Upper lobe of left lung (tissue), 6 donors: Measurements from ENCODE around the gene DNAH10. TPM values are rescaled to one million over a fixed set of nuclear protein-coding genes. Genes with fewer than 3 reads are reported as not detected.

Experiments used
- ATAC-seq, 2 donors: fragments of 200-7000 bp; cut with Tn5 transposase; one replicate each; pipeline ENCODE4 v1.9.1; 2022; ENCODE audit warnings: mild to moderate bottlenecking in 2 of 2, moderate library complexity in 2 of 2; ENCODE audit not compliant: low FRiP score in 2 of 2
- DNase-seq, 2 donors: peaks; one replicate each; pipeline ENCODE4 v3.0.0-alpha.2; 2019 to 2020
- H3K27ac ChIP-seq, 4 donors: fragments of 200-600 bp; sonication (generic); one replicate each; pipeline ENCODE4 v1.5.1; 2016 to 2019
- H3K27me3 ChIP-seq, 4 donors: fragments of 200-600 bp; sonication (generic); one replicate each; pipeline ENCODE4 v1.5.1; 2017 to 2019
- H3K36me3 ChIP-seq, 4 donors: fragments of 200-600 bp; sonication (generic); one replicate each; pipeline ENCODE4 v1.5.1; 2016 to 2019
- H3K4me1 ChIP-seq, 4 donors: fragments of 200-600 bp; sonication (generic); one replicate each; pipeline ENCODE4 v1.5.1; 2018 to 2019
- H3K4me3 ChIP-seq, 4 donors: fragments of 200-600 bp; sonication (generic); one replicate each; pipeline ENCODE4 v1.5.1; 2017 to 2019; ENCODE audit warnings: mild to moderate bottlenecking in 2 of 4, moderate library complexity in 1 of 4
- H3K9me3 ChIP-seq, 4 donors: fragments of 200-600 bp; sonication (generic); one replicate each; pipeline ENCODE4 v1.5.1; 2018 to 2019
- EP300 ChIP-seq, 4 donors: sonication (generic); formaldehyde crosslinking; IDR thresholded peaks; one replicate each; pipeline ENCODE4 v1.5.1; 2017; ENCODE audit warnings: antibody characterized with exemption in 4 of 4, control low read depth in 2 of 4
- POLR2A ChIP-seq, 4 donors: fragments of 450-650 bp; IDR thresholded peaks; one replicate each; pipeline ENCODE4 v1.5.1; 2016 to 2017; ENCODE audit warnings: antibody characterized with exemption in 4 of 4, mild to moderate bottlenecking in 2 of 4
- POLR2AphosphoS5 ChIP-seq, 2 donors: sonication (generic); formaldehyde crosslinking; IDR thresholded peaks; one replicate each; pipeline ENCODE4 v1.5.1; 2017; ENCODE audit warnings: antibody characterized with exemption in 2 of 2
- WGBS, 2 donors: methylation state at CpG; one replicate each; pipeline ENCODE4 v1.1.5; 2017 to 2018; 5-methylcytosine and 5-hydroxymethylcytosine counted together
- total RNA-seq, 6 donors: library from RNA; depleted of rRNA in 4 of 6; stranded (reverse); fragments of >200 nt in 4 of 6; gene quantifications; one replicate each; pipeline versions ENCODE4 v1.1.0 to v1.2.1, GENCODE V29; 2016 to 2021
- TF ChIP-seq, protein P1 (sequence below), 6 experiments: fragments of 450-650 bp in 4 of 6; fragments of 200-600 bp in 2 of 6; sonication (generic) in 2 of 6; IDR thresholded peaks; one replicate each; pipeline ENCODE4 v1.5.1; 2016 to 2019; ENCODE audit warnings: antibody characterized with exemption in 6 of 6
- donor health status: DM: no; HTN: no; CAD: no; lungs with moderate emphysema.
- donor health status: DM: no; HTN: yes; CAD: no; lungs with severe emphysema.

DNAH10 gene
- total RNA-seq, 6 donors from 2014 or later = 0.31 to 46.0 (median 8.3) TPM

DNA sequence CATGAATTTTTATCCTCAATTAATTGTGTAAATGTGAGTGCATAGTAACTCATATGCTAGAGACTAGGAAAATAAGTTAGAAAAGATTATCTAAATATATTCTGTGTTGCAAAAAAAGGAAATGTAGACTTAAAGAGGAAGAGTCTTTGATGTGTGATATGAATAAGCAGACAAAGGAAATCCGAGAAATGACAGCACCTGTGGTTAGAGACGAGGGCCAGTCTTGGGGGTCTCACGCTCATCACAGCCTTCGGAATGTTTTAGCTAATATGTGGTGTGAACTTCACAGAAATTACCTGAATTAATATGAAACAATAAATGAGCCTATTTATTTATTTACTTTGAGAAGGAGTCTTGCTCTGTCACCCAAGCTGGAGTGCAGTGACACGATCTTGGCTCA lies 38.3 kb upstream of the DNAH10 start:
- no peaks in the 10 kb centered on the region for H3K9me3 ChIP-seq
- H3K27ac ChIP-seq = no peak overlapping the region
- 69 to 70% methylated on average over 5 of the region's 5 CpGs for WGBS, 2 donors
- TF ChIP-seq EP300 (IDR thresholded peaks at IDR 0.05) (no peak), POLR2A (IDR thresholded peaks at IDR 0.05) (no peak), POLR2AphosphoS5 (IDR thresholded peaks at IDR 0.05) (no peak)
- TF ChIP-seq, protein P1, sequence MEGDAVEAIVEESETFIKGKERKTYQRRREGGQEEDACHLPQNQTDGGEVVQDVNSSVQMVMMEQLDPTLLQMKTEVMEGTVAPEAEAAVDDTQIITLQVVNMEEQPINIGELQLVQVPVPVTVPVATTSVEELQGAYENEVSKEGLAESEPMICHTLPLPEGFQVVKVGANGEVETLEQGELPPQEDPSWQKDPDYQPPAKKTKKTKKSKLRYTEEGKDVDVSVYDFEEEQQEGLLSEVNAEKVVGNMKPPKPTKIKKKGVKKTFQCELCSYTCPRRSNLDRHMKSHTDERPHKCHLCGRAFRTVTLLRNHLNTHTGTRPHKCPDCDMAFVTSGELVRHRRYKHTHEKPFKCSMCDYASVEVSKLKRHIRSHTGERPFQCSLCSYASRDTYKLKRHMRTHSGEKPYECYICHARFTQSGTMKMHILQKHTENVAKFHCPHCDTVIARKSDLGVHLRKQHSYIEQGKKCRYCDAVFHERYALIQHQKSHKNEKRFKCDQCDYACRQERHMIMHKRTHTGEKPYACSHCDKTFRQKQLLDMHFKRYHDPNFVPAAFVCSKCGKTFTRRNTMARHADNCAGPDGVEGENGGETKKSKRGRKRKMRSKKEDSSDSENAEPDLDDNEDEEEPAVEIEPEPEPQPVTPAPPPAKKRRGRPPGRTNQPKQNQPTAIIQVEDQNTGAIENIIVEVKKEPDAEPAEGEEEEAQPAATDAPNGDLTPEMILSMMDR (IDR thresholded peaks at IDR 0.05) = no peak
- ATAC-seq (no peak), DNase-seq (no peak)
- no peak overlapping the region for H3K4me3 ChIP-seq
- no peaks in the 10 kb centered on the region for H3K27me3 ChIP-seq
- peaks cover 0 to 6% (median 0%) of the 10 kb centered on the region in 4 donors for H3K4me1 ChIP-seq
- peaks cover 3 to 76% (median 42%) of the 10 kb centered on the region in 4 donors for H3K36me3 ChIP-seq

DNA sequence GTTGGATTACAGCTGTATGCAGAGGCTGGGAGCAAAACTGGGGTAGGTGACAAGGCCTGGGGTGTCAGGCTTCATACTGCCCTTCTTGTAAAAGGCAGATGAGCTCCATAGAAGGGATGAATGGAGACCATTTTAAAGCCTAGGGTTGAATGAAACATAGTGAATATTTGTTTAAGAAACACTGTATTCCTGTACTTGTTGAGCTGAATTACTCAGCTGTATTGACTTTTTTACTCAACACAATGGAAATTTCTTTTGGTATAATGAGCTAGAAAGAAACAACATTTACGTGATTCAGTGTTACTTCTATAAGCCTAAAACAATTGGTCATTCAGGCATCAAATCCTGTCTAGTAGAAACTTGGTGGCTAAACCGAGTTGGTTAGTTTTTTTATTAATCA lies 35.9 kb upstream of the DNAH10 start:
- Histone ChIP-seq H3K36me3 (peaks cover 3 to 83% (median 44%) of the 10 kb centered on the region in 4 donors), H3K9me3 (no peaks in the 10 kb centered on the region), H3K27ac (no peak overlapping the region), H3K4me3 (no peak overlapping the region), H3K4me1 (no peaks in the 10 kb centered on the region), H3K27me3 (no peaks in the 10 kb centered on the region)
- DNase-seq (no peak), ATAC-seq (no peak)
- TF ChIP-seq POLR2AphosphoS5 (IDR thresholded peaks at IDR 0.05) (no peak), POLR2A (IDR thresholded peaks at IDR 0.05) (no peak), EP300 (IDR thresholded peaks at IDR 0.05) (no peak)
- TF ChIP-seq, protein P1 (IDR thresholded peaks at IDR 0.05) = no peak
- WGBS, 2 donors = 79 to 84% methylated on average over 2 of the region's 2 CpGs

DNA sequence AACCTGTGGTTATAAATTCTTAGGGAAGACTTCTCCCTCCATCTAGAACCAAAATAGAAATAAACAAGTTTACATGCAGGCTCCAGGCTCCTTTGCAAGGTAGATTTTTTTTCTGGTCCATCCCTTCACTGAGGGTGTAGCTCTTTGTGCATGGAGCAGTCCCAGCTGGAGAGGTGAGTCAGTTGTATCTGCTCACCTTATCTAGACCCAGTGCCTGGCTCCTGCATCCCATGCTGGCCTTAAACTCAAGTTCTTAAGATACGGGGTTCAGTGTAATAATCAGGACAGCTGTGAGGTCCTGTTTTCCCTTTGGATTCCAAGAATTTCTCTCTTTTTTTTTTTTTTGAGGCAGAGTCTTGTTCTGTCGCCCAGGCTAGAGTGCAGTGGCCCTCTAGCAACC lies 35.1 kb upstream of the DNAH10 start:
- ATAC-seq (no peak), DNase-seq (no peak)
- Histone ChIP-seq H3K36me3 (peaks cover 3 to 90% (median 46%) of the 10 kb centered on the region in 4 donors), H3K9me3 (no peaks in the 10 kb centered on the region), H3K4me3 (no peak overlapping the region), H3K27ac (no peak overlapping the region), H3K27me3 (no peaks in the 10 kb centered on the region), H3K4me1 (no peaks in the 10 kb centered on the region)
- 91 to 92% methylated on average over 2 of the region's 2 CpGs for WGBS, 2 donors
- TF ChIP-seq EP300 (IDR thresholded peaks at IDR 0.05) (no peak), POLR2AphosphoS5 (IDR thresholded peaks at IDR 0.05) (no peak), POLR2A (IDR thresholded peaks at IDR 0.05) (no peak)
- TF ChIP-seq, protein P1 (IDR thresholded peaks at IDR 0.05) = no peak

DNA sequence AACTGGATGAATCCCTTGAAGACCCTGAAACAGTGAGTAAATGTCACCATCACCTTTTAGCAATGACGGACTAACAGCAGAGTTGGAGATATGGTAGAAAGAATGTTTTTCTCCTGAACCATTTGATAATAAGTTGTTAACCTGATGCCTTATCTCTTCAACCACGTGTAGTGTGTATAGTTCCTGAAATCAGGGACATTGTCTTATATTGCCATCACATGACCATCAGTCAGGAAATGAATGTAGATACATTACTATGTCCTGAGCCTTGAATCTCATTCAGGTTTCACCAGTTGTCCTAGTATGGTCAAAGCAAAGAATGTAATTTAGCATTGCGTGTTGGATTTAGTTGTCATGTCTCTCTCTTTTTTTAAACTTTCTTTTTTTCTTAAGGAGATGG lies 34.2 kb upstream of the DNAH10 start:
- H3K27me3 ChIP-seq = no peaks in the 10 kb centered on the region
- H3K4me1 ChIP-seq = no peaks in the 10 kb centered on the region
- peaks cover 3 to 92% (median 49%) of the 10 kb centered on the region in 4 donors for H3K36me3 ChIP-seq
- DNase-seq (no peak), ATAC-seq (no peak)
- TF ChIP-seq, protein P1 (IDR thresholded peaks at IDR 0.05) = no peak
- no peak for TF ChIP-seq POLR2AphosphoS5 (IDR thresholded peaks at IDR 0.05)
- no peak for TF ChIP-seq POLR2A (IDR thresholded peaks at IDR 0.05)
- TF ChIP-seq EP300 (IDR thresholded peaks at IDR 0.05) = no peak
- no peak overlapping the region for H3K27ac ChIP-seq
- H3K4me3 ChIP-seq = no peak overlapping the region
- H3K9me3 ChIP-seq = no peaks in the 10 kb centered on the region
- WGBS, 2 donors = 77 to 85% methylated on average over 3 of the region's 3 CpGs

DNA sequence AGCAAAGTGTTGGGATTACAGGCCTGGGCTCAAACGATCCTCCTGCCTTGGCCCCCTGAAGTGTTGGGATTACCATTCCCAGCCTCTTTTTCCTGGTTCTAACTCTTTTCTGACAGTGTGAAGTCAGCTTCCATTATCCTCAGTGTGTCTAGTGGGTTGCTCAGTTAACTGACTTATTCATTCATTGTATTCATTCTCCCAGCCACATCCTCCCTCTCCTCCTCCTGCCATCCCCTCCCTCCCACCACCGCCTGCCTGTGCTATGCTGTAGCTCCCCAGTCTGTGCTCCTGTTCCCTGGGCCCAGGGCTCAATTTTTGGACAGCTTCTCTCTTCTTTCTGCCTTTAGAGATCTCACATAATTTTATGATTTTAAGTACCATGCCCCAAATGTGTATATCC lies 30.5 kb upstream of the DNAH10 start:
- DNase-seq = no peak
- Histone ChIP-seq H3K4me3 (no peak overlapping the region), H3K27me3 (no peaks in the 10 kb centered on the region), H3K27ac (no peak overlapping the region), H3K9me3 (no peaks in the 10 kb centered on the region), H3K4me1 (no peaks in the 10 kb centered on the region), H3K36me3 (peaks cover 10 to 96% (median 67%) of the 10 kb centered on the region in 4 donors)
- ATAC-seq = no peak
- WGBS, 2 donors = 78 to 90% methylated on average over 2 of the region's 2 CpGs
- no peak for TF ChIP-seq POLR2A (IDR thresholded peaks at IDR 0.05)
- TF ChIP-seq, protein P1 (IDR thresholded peaks at IDR 0.05) = no peak
- TF ChIP-seq EP300 (IDR thresholded peaks at IDR 0.05) = no peak
- TF ChIP-seq POLR2AphosphoS5 (IDR thresholded peaks at IDR 0.05) = no peak
